ENCODE results near the gene USP17L15. TPM values are rescaled to one million over a fixed set of nuclear protein-coding genes. Genes with fewer than 3 reads are reported as not detected.

The USP17L15 gene
- total RNA-seq = not detected

GRCh38 chr4:9234085-9234484, at the start of gene USP17L15:
TSS of gene USP17L15 (plus strand) at chr4:9234385. CDS start at chr4:9234385, 0 bp downstream.

GRCh38 chr4:9210357-9210756, 23.8 kb upstream of the USP17L15 start, which contains the start of gene USP17L10:
TSS of gene USP17L10 (plus strand) at chr4:9210657. CDS start at chr4:9210657, 0 bp downstream.

GRCh38 chr4:9215105-9215504, 19.1 kb upstream of the USP17L15 start, which contains the start of gene USP17L11:
TSS of gene USP17L11 (plus strand) at chr4:9215405. CDS start at chr4:9215405, 0 bp downstream.

GRCh38 chr4:9219852-9220251, 14.3 kb upstream of the USP17L15 start, which contains the start of gene USP17L12:
TSS of gene USP17L12 (plus strand) at chr4:9220152. CDS start at chr4:9220152, 0 bp downstream.

GRCh38 chr4:9224596-9224995, 9.6 kb upstream of the USP17L15 start, which contains the start of gene USP17L13:
TSS of gene USP17L13 (plus strand) at chr4:9224896. CDS start at chr4:9224896, 0 bp downstream.

GRCh38 chr4:9243579-9243978, 9.4 kb downstream of the USP17L15 start, which contains the start of gene USP17L17:
TSS of gene USP17L17 (plus strand) at chr4:9243879. CDS start at chr4:9243879, 0 bp downstream.

GRCh38 chr4:9247953-9248680, 13.9 kb downstream of the USP17L15 start, which contains the start of gene USP17L18:
TSS of gene USP17L18 (plus strand) at chr4:9248630. CDS start at chr4:9248630, 0 bp downstream.

GRCh38 chr4:9253078-9253477, 18.9 kb downstream of the USP17L15 start, which contains the start of gene USP17L19:
TSS of gene USP17L19 (plus strand) at chr4:9253378. CDS start at chr4:9253378, 0 bp downstream.

GRCh38 chr4:9257824-9258223, 23.6 kb downstream of the USP17L15 start, which contains the start of gene USP17L20:
TSS of gene USP17L20 (plus strand) at chr4:9258124. CDS start at chr4:9258124, 0 bp downstream.

GRCh38 chr4:9262572-9262971, 28.4 kb downstream of the USP17L15 start, which contains the start of gene USP17L21:
TSS of gene USP17L21 (plus strand) at chr4:9262872. CDS start at chr4:9262872, 0 bp downstream.

GRCh38 chr4:9267319-9267718, 33.1 kb downstream of the USP17L15 start, which contains the start of gene USP17L22:
TSS of gene USP17L22 (plus strand) at chr4:9267619. CDS start at chr4:9267619, 0 bp downstream.

Other genes starting within 250 kb of the USP17L15 start
- not detected for gene FAM90A26, start 64.0 kb upstream of the USP17L15 start, total RNA-seq
- not detected for gene USP17L10, start 23.7 kb upstream of the USP17L15 start, total RNA-seq
- not detected for gene USP17L11, start 19.0 kb upstream of the USP17L15 start, total RNA-seq
- not detected for gene USP17L12, start 14.2 kb upstream of the USP17L15 start, total RNA-seq
- gene USP17L13, start 9.5 kb upstream of the USP17L15 start, total RNA-seq = not detected
- gene USP17L17, start 9.5 kb downstream of the USP17L15 start, total RNA-seq = not detected
- not detected for gene USP17L18, start 14.2 kb downstream of the USP17L15 start, total RNA-seq
- gene USP17L19, start 19.0 kb downstream of the USP17L15 start, total RNA-seq = not detected
- gene USP17L20, start 23.7 kb downstream of the USP17L15 start, total RNA-seq = not detected
- not detected for gene USP17L21, start 28.5 kb downstream of the USP17L15 start, total RNA-seq
- gene USP17L22, start 33.2 kb downstream of the USP17L15 start, total RNA-seq = not detected
- gene USP17L24, start 90.8 kb downstream of the USP17L15 start, total RNA-seq = not detected
- not detected for gene USP17L25, start 95.5 kb downstream of the USP17L15 start, total RNA-seq
- not detected for gene USP17L26, start 100.3 kb downstream of the USP17L15 start, total RNA-seq
- gene USP17L5, start 105.0 kb downstream of the USP17L15 start, total RNA-seq = not detected
- gene USP17L27, start 109.8 kb downstream of the USP17L15 start, total RNA-seq = not detected
- gene USP17L28, start 114.5 kb downstream of the USP17L15 start, total RNA-seq = not detected
- not detected for gene USP17L29, start 119.3 kb downstream of the USP17L15 start, total RNA-seq
- not detected for gene USP17L30, start 128.7 kb downstream of the USP17L15 start, total RNA-seq
- gene DEFB131A, start 210.0 kb downstream of the USP17L15 start, total RNA-seq = not detected

Measured in camera-type eye (tissue), 1 donor.